Measurements from ENCODE around the gene LRRC8D.
A peak's percentile ranks its signal among the peaks of the same experiment; 100 is the strongest.

The LRRC8D gene

DNA sequence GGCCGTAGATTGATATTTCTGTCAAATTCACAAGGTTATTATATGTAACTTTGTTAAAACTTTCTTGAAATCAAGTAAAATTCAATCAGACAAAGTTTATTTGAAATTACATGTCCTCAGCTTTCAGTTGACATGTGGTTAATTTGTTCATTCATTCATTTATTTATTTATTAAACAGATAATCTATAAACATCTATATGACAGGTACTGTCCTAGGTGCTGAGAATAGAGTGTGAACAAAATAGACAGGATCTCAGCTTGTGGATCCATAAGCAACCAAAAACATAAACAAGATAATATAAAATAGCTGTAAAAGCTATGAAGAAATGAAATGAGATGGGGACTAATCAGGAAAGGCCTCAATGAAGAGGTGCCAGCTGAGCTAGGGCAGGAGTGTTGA lies 72.0 kb downstream of the LRRC8D start:
- Histone ChIP-seq H3K4me1 (ENCODE audit: control insufficient read depth, insufficient read depth, low read depth, low read length) (peaks cover 2% of the 10 kb centered on the region), H2BK120ac (ENCODE audit: low read depth, low read length) (no peak overlapping the region), H3K36me3 (ENCODE audit: control insufficient read depth in 1 of 2, insufficient read depth in 2 of 2, low read depth in 1 of 2, low read length in 2 of 2) (no peaks in the 10 kb centered on the region), H2AFZ (ENCODE audit: low read depth, low read length) (no peak overlapping the region), H3K14ac (ENCODE audit: low read length in 2 of 2) (no peak overlapping the region), H3K23ac (ENCODE audit: low read length in 2 of 2) (no peak overlapping the region), H4K91ac (ENCODE audit: low read length) (no peak overlapping the region), H3K9ac (ENCODE audit: low read length) (no peak overlapping the region), H2AK5ac (ENCODE audit: low read length, severe bottlenecking) (no peak overlapping the region), H3K27me3 (ENCODE audit: control insufficient read depth in 1 of 2, insufficient read depth in 1 of 2, low read length in 2 of 2) (no peaks in the 10 kb centered on the region), H3K4me3 (ENCODE audit: insufficient read depth in 1 of 2, low read depth in 1 of 2, low read length in 2 of 2) (no peak overlapping the region), H3K9me3 (ENCODE audit: control insufficient read depth, low read length) (no peaks in the 10 kb centered on the region), H3K27ac (ENCODE audit: low read length, poor library complexity, severe bottlenecking) (no peak overlapping the region), H3K79me1 (replicated peaks; ENCODE audit: low read length, poor library complexity, severe bottlenecking) (peaks cover 15% of the 10 kb centered on the region), H3K4ac (ENCODE audit: low read depth in 1 of 2, low read length in 2 of 2) (no peak overlapping the region), H2BK15ac (ENCODE audit: low read depth, poor library complexity, severe bottlenecking) (no peak overlapping the region), H3K18ac (ENCODE audit: low read depth in 1 of 2, low read length in 2 of 2) (no peak overlapping the region), H2BK12ac (ENCODE audit: low read length in 2 of 2) (no peak overlapping the region), H2BK5ac (ENCODE audit: low read depth, low read length, poor library complexity, severe bottlenecking) (no peak overlapping the region), H3K4me2 (ENCODE audit: low read length, poor library complexity, severe bottlenecking) (no peak overlapping the region), H4K8ac (ENCODE audit: low read length) (no peak overlapping the region)
- WGBS = no CpG with 5 or more reads among the region's 1 CpG
- no peak for DNase-seq

DNA sequence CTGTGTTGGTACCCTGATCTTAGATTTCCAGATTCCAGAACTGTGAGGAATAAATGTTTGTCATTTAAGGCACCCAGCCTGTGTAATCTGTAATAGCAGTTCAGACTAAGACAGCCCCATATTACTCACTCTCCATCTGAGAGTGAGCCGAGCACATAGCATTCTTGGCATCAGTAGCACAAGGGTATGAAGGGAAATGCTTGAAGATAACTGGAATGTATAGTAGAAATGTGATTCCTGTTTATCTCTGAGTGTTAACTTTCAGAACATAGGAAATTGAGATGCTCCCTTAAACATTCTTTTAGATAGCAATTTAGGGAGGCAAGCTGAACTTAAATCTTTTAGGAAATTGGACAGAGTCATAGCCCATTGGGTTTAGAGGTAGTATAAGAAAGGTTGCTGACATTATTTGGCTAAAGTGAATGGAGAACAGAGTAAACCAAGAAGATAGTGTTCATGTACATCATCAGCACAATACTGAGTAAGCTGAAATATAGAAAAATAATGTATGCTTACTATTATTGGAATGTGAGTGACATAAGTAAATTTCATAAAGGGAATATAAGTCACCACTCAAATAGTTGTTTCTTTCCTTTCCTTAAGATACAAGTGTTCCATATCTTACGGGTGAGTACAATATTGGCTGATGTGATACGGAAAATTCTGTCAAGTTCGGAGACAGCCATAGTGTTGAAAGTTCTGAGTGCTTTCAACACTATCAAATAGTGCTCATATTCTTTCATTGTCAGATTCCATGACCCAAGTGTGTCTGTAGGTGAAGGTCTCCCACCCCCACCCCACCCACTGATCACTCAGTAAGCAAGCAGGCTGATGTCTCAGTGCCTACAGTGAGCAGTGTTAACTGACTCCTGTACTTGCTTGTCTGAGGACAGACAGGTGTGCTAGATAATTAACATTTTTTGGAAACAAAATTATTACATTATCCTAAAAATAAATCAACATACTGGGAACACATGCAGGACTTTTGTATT lies 73.7 kb downstream of the LRRC8D start:
- H3K79me1 ChIP-seq (replicated peaks; ENCODE audit: low read length, poor library complexity, severe bottlenecking) = peaks cover 19% of the 10 kb centered on the region
- H2AK5ac ChIP-seq (ENCODE audit: low read length, severe bottlenecking) = no peak overlapping the region
- DNase-seq = peak; percentile 80
- peak overlapping the region; percentile 30 for H3K9ac ChIP-seq (ENCODE audit: low read length)
- H3K18ac ChIP-seq (ENCODE audit: low read depth in 1 of 2, low read length in 2 of 2) = peak overlapping the region in 1 of 2 experiments; percentile 56
- H4K91ac ChIP-seq (ENCODE audit: low read length) = no peak overlapping the region
- H2BK15ac ChIP-seq (ENCODE audit: low read depth, poor library complexity, severe bottlenecking) = peak overlapping the region; percentile 29
- H3K9me3 ChIP-seq (ENCODE audit: control insufficient read depth, low read length) = no peaks in the 10 kb centered on the region
- 0% methylated on average over 1 of the region's 4 CpGs for WGBS
- peak overlapping the region in 1 of 2 experiments; percentile 22 for H2BK12ac ChIP-seq (ENCODE audit: low read length in 2 of 2)
- H3K14ac ChIP-seq (ENCODE audit: low read length in 2 of 2) = no peak overlapping the region
- no peak overlapping the region for H3K4ac ChIP-seq (ENCODE audit: low read depth in 1 of 2, low read length in 2 of 2)
- no peak overlapping the region for H2AFZ ChIP-seq (ENCODE audit: low read depth, low read length)
- no peak overlapping the region for H4K8ac ChIP-seq (ENCODE audit: low read length)
- H3K23ac ChIP-seq (ENCODE audit: low read length in 2 of 2) = no peak overlapping the region
- H3K4me3 ChIP-seq (ENCODE audit: insufficient read depth in 1 of 2, low read depth in 1 of 2, low read length in 2 of 2) = no peak overlapping the region
- no peak overlapping the region for H2BK120ac ChIP-seq (ENCODE audit: low read depth, low read length)
- no peaks in the 10 kb centered on the region for H3K36me3 ChIP-seq (ENCODE audit: control insufficient read depth in 1 of 2, insufficient read depth in 2 of 2, low read depth in 1 of 2, low read length in 2 of 2)
- peak overlapping the region; percentile 56 for H3K27ac ChIP-seq (ENCODE audit: low read length, poor library complexity, severe bottlenecking)
- H3K4me1 ChIP-seq (ENCODE audit: control insufficient read depth, insufficient read depth, low read depth, low read length) = peaks cover 2% of the 10 kb centered on the region
- no peak overlapping the region for H3K4me2 ChIP-seq (ENCODE audit: low read length, poor library complexity, severe bottlenecking)
- H2BK5ac ChIP-seq (ENCODE audit: low read depth, low read length, poor library complexity, severe bottlenecking) = no peak overlapping the region
- no peaks in the 10 kb centered on the region for H3K27me3 ChIP-seq (ENCODE audit: control insufficient read depth in 1 of 2, insufficient read depth in 1 of 2, low read length in 2 of 2)

DNA sequence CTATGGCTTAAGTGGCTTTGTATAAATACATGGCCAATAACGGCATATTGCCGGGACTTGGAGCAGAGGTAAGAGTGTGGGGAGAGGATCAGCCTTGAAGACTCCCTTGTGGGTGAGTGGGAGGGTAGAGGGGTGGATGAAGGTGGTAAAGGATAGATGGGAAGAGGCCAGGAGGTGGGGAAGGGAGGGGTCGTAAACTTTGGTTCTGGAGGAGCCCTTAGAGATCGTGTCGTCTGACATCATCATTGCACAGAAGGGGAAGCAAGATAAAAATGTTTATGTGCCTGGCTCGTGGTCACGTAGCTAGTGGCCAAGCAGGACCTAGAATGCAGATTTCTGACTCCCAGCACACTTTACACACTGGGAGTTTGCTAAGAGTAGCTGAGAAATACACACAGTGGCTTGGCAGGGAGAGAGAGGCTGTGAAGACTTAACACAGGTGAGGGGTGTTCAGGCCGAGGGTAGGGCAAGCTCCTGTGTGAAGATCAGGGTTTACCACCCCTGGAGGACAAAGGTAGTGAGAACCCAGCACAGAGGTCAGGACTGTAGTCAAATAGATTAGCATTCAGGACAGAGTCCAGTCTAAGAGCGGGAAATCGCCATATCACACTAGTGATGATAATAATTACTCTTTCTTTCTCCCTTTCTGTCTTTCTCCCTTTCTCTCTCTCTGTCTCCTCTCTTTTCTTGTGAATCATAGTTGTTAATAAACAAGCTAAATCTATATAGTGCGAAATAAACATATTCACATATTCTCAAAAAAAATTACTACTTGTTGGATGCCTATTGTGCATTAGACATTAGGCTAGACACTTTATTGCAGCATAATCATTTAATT lies 75.5 kb downstream of the LRRC8D start:
- H3K14ac ChIP-seq (ENCODE audit: low read length in 2 of 2) = no peak overlapping the region
- peaks cover 2% of the 10 kb centered on the region for H3K4me1 ChIP-seq (ENCODE audit: control insufficient read depth, insufficient read depth, low read depth, low read length)
- H3K4ac ChIP-seq (ENCODE audit: low read depth in 1 of 2, low read length in 2 of 2) = no peak overlapping the region
- H3K4me3 ChIP-seq (ENCODE audit: insufficient read depth in 1 of 2, low read depth in 1 of 2, low read length in 2 of 2) = no peak overlapping the region
- H3K79me1 ChIP-seq (replicated peaks; ENCODE audit: low read length, poor library complexity, severe bottlenecking) = peaks cover 26% of the 10 kb centered on the region
- H4K8ac ChIP-seq (ENCODE audit: low read length) = peak overlapping the region; percentile 27
- no peak overlapping the region for H4K91ac ChIP-seq (ENCODE audit: low read length)
- H3K36me3 ChIP-seq (ENCODE audit: control insufficient read depth in 1 of 2, insufficient read depth in 2 of 2, low read depth in 1 of 2, low read length in 2 of 2) = no peaks in the 10 kb centered on the region
- no peak overlapping the region for H3K23ac ChIP-seq (ENCODE audit: low read length in 2 of 2)
- no peaks in the 10 kb centered on the region for H3K9me3 ChIP-seq (ENCODE audit: control insufficient read depth, low read length)
- no peak for DNase-seq
- no peaks in the 10 kb centered on the region for H3K27me3 ChIP-seq (ENCODE audit: control insufficient read depth in 1 of 2, insufficient read depth in 1 of 2, low read length in 2 of 2)
- no peak overlapping the region for H3K27ac ChIP-seq (ENCODE audit: low read length, poor library complexity, severe bottlenecking)
- H3K18ac ChIP-seq (ENCODE audit: low read depth in 1 of 2, low read length in 2 of 2) = peak overlapping the region; percentile 1 to 12
- no peak overlapping the region for H2AFZ ChIP-seq (ENCODE audit: low read depth, low read length)
- no peak overlapping the region for H3K4me2 ChIP-seq (ENCODE audit: low read length, poor library complexity, severe bottlenecking)
- no peak overlapping the region for H2BK120ac ChIP-seq (ENCODE audit: low read depth, low read length)
- no peak overlapping the region for H2BK5ac ChIP-seq (ENCODE audit: low read depth, low read length, poor library complexity, severe bottlenecking)
- WGBS = 55% methylated on average over 8 of the region's 11 CpGs
- no peak overlapping the region for H2BK15ac ChIP-seq (ENCODE audit: low read depth, poor library complexity, severe bottlenecking)
- peak overlapping the region in 1 of 2 experiments; percentile 49 for H2BK12ac ChIP-seq (ENCODE audit: low read length in 2 of 2)
- H3K9ac ChIP-seq (ENCODE audit: low read length) = no peak overlapping the region
- H2AK5ac ChIP-seq (ENCODE audit: low read length, severe bottlenecking) = no peak overlapping the region
